ENCODE measurements around the gene BABAM1. TPM values are rescaled to one million over a fixed set of nuclear protein-coding genes. Genes with fewer than 3 reads are reported as not detected.

Gene BABAM1
- total and polyA plus RNA-seq, 2 donors (not counting 1 experiment from before 2014, with no cell fraction given), result 68.8 to 74.3 TPM

DNA sequence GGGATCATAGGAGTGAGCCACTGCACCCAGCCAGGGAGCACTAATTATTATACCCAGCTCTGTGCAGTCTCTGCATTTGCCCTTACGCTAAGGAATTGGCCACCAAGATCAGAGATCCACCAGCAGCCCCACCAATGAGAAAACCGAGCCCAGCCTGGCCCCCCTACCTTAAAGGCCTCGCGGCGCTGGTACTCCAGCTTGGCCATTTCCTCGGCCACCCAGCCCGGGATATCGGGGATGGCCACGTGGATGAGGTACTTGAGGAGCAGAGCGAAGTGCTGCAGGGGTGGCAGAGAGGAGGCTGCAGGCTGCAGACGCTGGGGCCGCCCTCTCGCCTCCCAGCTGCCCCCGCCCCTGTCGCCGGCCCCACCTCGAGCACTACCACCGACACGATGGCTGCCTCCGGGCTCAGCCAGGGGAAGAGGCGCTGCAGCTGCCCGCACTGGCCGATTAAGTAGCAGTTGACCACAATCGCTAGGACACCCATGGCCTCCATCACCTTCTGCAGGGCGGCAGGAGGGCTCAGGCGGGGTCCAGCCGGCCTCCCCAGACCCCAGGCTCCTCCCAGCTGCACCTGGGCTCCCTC, 59.9 kb downstream of the BABAM1 start:
- Histone ChIP-seq H3K27ac (ENCODE audit: insufficient read depth, low read length) (no peak overlapping the region), H3K9ac (ENCODE audit: insufficient read depth, low read length) (no peak overlapping the region), H3K4me2 (ENCODE audit: extremely low read depth, insufficient read depth, low read length) (no peak overlapping the region), H3K4me3 (replicated peaks in 1 of 4; ENCODE audit: control extremely low read depth in 1 of 4, insufficient read depth in 1 of 4, low read depth in 3 of 4, low read length in 4 of 4) (no peak overlapping the region), H4K20me1 (ENCODE audit: control insufficient read depth, extremely low read depth, insufficient read depth, low read length) (no peaks in the 10 kb centered on the region), H3K79me2 (ENCODE audit: control insufficient read depth, insufficient read depth, low read length) (no peaks in the 10 kb centered on the region), H3K27me3 (ENCODE audit: control insufficient read depth, insufficient read depth, low read length) (no peaks in the 10 kb centered on the region), H3K9me3 (ENCODE audit: control insufficient read depth, insufficient read depth, low read depth, low read length) (no peaks in the 10 kb centered on the region), H2AFZ (ENCODE audit: low read length) (no peak overlapping the region), H3K36me3 (ENCODE audit: control insufficient read depth, insufficient read depth, low read length) (peaks cover 8% of the 10 kb centered on the region), H3K4me1 (ENCODE audit: control insufficient read depth, extremely low read depth, insufficient read depth, low read length) (no peaks in the 10 kb centered on the region)
- TF ChIP-seq, protein P1, sequence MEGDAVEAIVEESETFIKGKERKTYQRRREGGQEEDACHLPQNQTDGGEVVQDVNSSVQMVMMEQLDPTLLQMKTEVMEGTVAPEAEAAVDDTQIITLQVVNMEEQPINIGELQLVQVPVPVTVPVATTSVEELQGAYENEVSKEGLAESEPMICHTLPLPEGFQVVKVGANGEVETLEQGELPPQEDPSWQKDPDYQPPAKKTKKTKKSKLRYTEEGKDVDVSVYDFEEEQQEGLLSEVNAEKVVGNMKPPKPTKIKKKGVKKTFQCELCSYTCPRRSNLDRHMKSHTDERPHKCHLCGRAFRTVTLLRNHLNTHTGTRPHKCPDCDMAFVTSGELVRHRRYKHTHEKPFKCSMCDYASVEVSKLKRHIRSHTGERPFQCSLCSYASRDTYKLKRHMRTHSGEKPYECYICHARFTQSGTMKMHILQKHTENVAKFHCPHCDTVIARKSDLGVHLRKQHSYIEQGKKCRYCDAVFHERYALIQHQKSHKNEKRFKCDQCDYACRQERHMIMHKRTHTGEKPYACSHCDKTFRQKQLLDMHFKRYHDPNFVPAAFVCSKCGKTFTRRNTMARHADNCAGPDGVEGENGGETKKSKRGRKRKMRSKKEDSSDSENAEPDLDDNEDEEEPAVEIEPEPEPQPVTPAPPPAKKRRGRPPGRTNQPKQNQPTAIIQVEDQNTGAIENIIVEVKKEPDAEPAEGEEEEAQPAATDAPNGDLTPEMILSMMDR (conservative IDR thresholded peaks at IDR 0.05 in 1 of 2, IDR thresholded peaks at IDR 0.05 in 1 of 2; ENCODE audit: low read depth in 1 of 2, low read length in 2 of 2), result no peak
- no peak for TF ChIP-seq EZH2 (IDR thresholded peaks at IDR 0.05; ENCODE audit: low read length, missing control alignments)
- no peak for DNase-seq (ENCODE audit: low read depth in 2 of 2)

DNA sequence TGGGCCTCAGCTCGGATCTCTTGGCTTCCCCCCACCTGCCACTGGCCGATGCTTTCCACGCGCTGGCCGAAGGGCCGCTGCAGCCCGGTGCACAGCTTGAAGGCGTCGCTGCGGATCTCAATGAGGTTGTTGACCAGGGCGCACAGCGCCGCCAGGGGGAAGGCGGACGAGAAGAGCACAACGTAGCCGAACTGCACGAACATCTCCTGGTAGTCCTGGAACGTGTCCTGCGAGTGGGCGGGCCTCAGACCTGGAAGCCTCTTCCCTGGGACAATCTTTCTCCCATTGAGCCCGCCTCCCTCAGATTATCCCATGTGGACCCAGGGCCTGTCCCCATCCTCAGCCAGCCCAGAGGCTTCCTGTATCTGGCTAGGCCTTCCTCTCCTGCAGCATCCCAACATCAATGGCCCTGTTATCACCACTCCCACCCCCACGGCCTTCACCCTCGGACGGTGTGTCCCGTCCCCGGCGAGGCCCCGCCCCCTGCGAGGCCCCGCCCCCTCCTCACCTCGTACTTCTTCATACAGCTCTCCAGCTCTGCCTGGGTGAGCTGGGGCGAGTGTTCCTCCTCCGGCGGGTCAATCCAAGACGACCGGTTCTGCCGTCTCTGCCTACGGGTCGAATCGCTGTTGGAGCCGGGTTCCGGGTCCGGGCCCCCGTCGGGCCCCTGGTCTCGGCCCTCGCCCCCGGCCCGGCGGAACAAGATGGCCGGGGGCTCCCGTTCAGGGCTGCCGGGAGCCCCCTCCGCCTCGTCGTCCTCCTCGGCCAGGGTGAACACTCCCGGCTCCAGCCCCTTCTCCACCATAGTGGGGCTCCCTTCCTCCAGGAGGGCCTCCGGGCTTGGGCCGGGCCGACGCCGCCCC, 60.6 kb downstream of the BABAM1 start:
- no peak overlapping the region for H2AFZ ChIP-seq (ENCODE audit: low read length)
- no peaks in the 10 kb centered on the region for H3K4me1 ChIP-seq (ENCODE audit: control insufficient read depth, extremely low read depth, insufficient read depth, low read length)
- no peaks in the 10 kb centered on the region for H3K79me2 ChIP-seq (ENCODE audit: control insufficient read depth, insufficient read depth, low read length)
- no peak overlapping the region for H3K4me2 ChIP-seq (ENCODE audit: extremely low read depth, insufficient read depth, low read length)
- no peaks in the 10 kb centered on the region for H3K9me3 ChIP-seq (ENCODE audit: control insufficient read depth, insufficient read depth, low read depth, low read length)
- H3K36me3 ChIP-seq (ENCODE audit: control insufficient read depth, insufficient read depth, low read length), result peaks cover 8% of the 10 kb centered on the region
- H3K27ac ChIP-seq (ENCODE audit: insufficient read depth, low read length), result no peak overlapping the region
- no peak overlapping the region for H3K9ac ChIP-seq (ENCODE audit: insufficient read depth, low read length)
- no peaks in the 10 kb centered on the region for H3K27me3 ChIP-seq (ENCODE audit: control insufficient read depth, insufficient read depth, low read length)
- H3K4me3 ChIP-seq (replicated peaks in 1 of 4; ENCODE audit: control extremely low read depth in 1 of 4, insufficient read depth in 1 of 4, low read depth in 3 of 4, low read length in 4 of 4), result no peak overlapping the region
- H4K20me1 ChIP-seq (ENCODE audit: control insufficient read depth, extremely low read depth, insufficient read depth, low read length), result no peaks in the 10 kb centered on the region
- peak in 1 of 2 donors; percentile 48 for DNase-seq (ENCODE audit: low read depth in 2 of 2)
- TF ChIP-seq, protein P1 (conservative IDR thresholded peaks at IDR 0.05 in 1 of 2, IDR thresholded peaks at IDR 0.05 in 1 of 2; ENCODE audit: low read depth in 1 of 2, low read length in 2 of 2), result peak in 1 of 2 donors; percentile 38
- TF ChIP-seq EZH2 (IDR thresholded peaks at IDR 0.05; ENCODE audit: low read length, missing control alignments), result no peak

Other genes with a start within 250 kb of the BABAM1 start
- gene CPAMD8, start 240.6 kb upstream of the BABAM1 start, total RNA-seq, result 0.51 and 1.7 TPM in 2 replicates
- gene CPAMD8, start 240.6 kb upstream of the BABAM1 start, polyA plus RNA-seq, result 0.14 and 0.21 TPM in 2 replicates
- 2.0 and 2.1 TPM in 2 replicates for gene HAUS8, start 192.0 kb upstream of the BABAM1 start, total RNA-seq
- gene HAUS8, start 192.0 kb upstream of the BABAM1 start, polyA plus RNA-seq, result 6.7 and 13.8 TPM in 2 replicates
- gene MYO9B, start 191.7 kb upstream of the BABAM1 start, total RNA-seq, result 44.2 and 52.5 TPM in 2 replicates
- 32.5 and 39.5 TPM in 2 replicates for gene MYO9B, start 191.7 kb upstream of the BABAM1 start, polyA plus RNA-seq
- gene USE1, start 52.1 kb upstream of the BABAM1 start, total RNA-seq, result 23.8 and 26.5 TPM in 2 replicates
- gene USE1, start 52.1 kb upstream of the BABAM1 start, polyA plus RNA-seq, result 25.8 and 27.1 TPM in 2 replicates
- 2.6 and 4.6 TPM in 2 replicates for gene OCEL1, start 41.2 kb upstream of the BABAM1 start, total RNA-seq
- gene OCEL1, start 41.2 kb upstream of the BABAM1 start, polyA plus RNA-seq, result 4.5 and 8.8 TPM in 2 replicates
- gene NR2F6, start 21.5 kb upstream of the BABAM1 start, total RNA-seq, result 37.0 and 42.4 TPM in 2 replicates
- gene NR2F6, start 21.5 kb upstream of the BABAM1 start, polyA plus RNA-seq, result 9.6 and 10.4 TPM in 2 replicates
- under 0.01 TPM in 1 of 2 replicates, not detected in the other for gene USHBP1, start 2.7 kb upstream of the BABAM1 start, total RNA-seq
- gene USHBP1, start 2.7 kb upstream of the BABAM1 start, polyA plus RNA-seq, result not detected in 2 replicates
- 0.17 and 0.26 TPM in 2 replicates for gene ANKLE1, start 14.5 kb downstream of the BABAM1 start, total RNA-seq
- gene ANKLE1, start 14.5 kb downstream of the BABAM1 start, polyA plus RNA-seq, result 0.08 and 0.29 TPM in 2 replicates
- 10.3 and 16.8 TPM in 2 replicates for gene ABHD8, start 36.0 kb downstream of the BABAM1 start, total RNA-seq
- 3.9 and 4.8 TPM in 2 replicates for gene ABHD8, start 36.0 kb downstream of the BABAM1 start, polyA plus RNA-seq
- 44.8 and 48.3 TPM in 2 replicates for gene MRPL34, start 38.4 kb downstream of the BABAM1 start, total RNA-seq
- gene MRPL34, start 38.4 kb downstream of the BABAM1 start, polyA plus RNA-seq, result 27.5 and 38.8 TPM in 2 replicates
- 8.0 and 17.7 TPM in 2 replicates for gene DDA1, start 42.1 kb downstream of the BABAM1 start, total RNA-seq
- 42.6 and 63.9 TPM in 2 replicates for gene DDA1, start 42.1 kb downstream of the BABAM1 start, polyA plus RNA-seq
- 5.9 TPM in 2 replicates for gene ANO8, start 67.4 kb downstream of the BABAM1 start, total RNA-seq
- gene ANO8, start 67.4 kb downstream of the BABAM1 start, polyA plus RNA-seq, result 1.1 and 1.8 TPM in 2 replicates
- 11.1 and 17.2 TPM in 2 replicates for gene GTPBP3, start 70.1 kb downstream of the BABAM1 start, total RNA-seq
- 3.7 and 5.4 TPM in 2 replicates for gene GTPBP3, start 70.1 kb downstream of the BABAM1 start, polyA plus RNA-seq
- gene PLVAP, start 109.9 kb downstream of the BABAM1 start, total RNA-seq, result not detected in 2 replicates
- not detected in 2 replicates for gene PLVAP, start 109.9 kb downstream of the BABAM1 start, polyA plus RNA-seq
- gene CCDC194, start 126.8 kb downstream of the BABAM1 start, total RNA-seq, result not detected in 2 replicates
- not detected in 2 replicates for gene CCDC194, start 126.8 kb downstream of the BABAM1 start, polyA plus RNA-seq
- 4.3 and 4.6 TPM in 2 replicates for gene BST2, start 138.2 kb downstream of the BABAM1 start, total RNA-seq
- gene BST2, start 138.2 kb downstream of the BABAM1 start, polyA plus RNA-seq, result 2.4 and 5.6 TPM in 2 replicates
- gene MVB12A, start 152.6 kb downstream of the BABAM1 start, total RNA-seq, result 28.0 and 34.7 TPM in 2 replicates
- gene MVB12A, start 152.6 kb downstream of the BABAM1 start, polyA plus RNA-seq, result 24.8 and 26.3 TPM in 2 replicates
- gene TMEM221, start 181.2 kb downstream of the BABAM1 start, total RNA-seq, result under 0.01 and 0.17 TPM in 2 replicates
- gene TMEM221, start 181.2 kb downstream of the BABAM1 start, polyA plus RNA-seq, result not detected in 2 replicates
- not detected in 2 replicates for gene NXNL1, start 193.5 kb downstream of the BABAM1 start, total RNA-seq
- gene NXNL1, start 193.5 kb downstream of the BABAM1 start, polyA plus RNA-seq, result not detected in 2 replicates
- gene SLC27A1, start 203.1 kb downstream of the BABAM1 start, total RNA-seq, result 20.0 and 25.3 TPM in 2 replicates
- gene SLC27A1, start 203.1 kb downstream of the BABAM1 start, polyA plus RNA-seq, result 3.6 and 4.0 TPM in 2 replicates
- gene PGLS, start 244.2 kb downstream of the BABAM1 start, total RNA-seq, result 52.8 and 67.3 TPM in 2 replicates
- gene PGLS, start 244.2 kb downstream of the BABAM1 start, polyA plus RNA-seq, result 24.0 and 25.9 TPM in 2 replicates